ENCODE measurements around the gene UFSP1.
"Not testable (repeated sequence)": the region's sequence is repeated elsewhere in the genome, so short reads cannot be mapped to it uniquely, and the experiment has no call there.

Gene UFSP1

DNA sequence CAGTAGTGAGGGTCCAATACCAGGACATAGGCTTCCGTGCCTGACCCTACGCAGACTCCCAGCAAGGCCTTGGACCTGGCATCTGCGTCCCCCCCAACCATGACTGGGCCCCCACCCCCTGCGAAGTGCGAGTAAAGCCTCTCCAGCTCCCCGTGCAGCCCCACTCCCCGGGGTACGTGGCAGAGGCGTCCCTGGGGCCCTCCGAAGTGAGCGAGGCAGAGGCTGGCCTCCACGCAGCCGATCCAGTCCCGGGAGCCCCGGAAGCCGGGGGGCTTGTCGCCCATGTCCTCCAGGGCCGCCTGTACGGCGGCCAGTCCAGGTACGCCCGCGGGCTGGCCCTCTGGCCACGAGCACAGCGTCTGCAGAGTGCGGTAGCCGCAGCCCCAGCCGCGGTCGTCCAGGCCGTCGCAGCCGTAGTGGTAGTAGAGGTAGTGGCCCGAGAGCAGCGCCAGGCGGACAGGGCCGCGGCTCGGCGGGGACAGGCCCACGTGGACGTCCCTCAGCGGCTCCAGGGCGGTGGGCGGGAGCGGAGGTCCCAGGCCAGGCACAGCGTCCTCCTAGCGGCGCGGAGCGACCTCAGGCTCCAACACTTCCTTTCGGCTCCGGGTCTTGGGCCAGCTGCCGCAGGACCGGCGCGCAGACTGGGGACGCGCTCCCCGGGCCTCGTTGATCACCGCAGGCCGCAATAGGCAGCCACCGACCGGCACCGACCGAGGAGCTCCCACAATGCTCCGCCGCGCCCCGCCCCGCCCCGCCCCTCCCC lies at the start of gene UFSP1:
Gene UFSP1 (minus strand): TSS at position 728 of the 763 bp plus-strand sequence. CDS start 444 bp downstream, at position 284.
- FAIRE-seq, result no peak

DNA sequence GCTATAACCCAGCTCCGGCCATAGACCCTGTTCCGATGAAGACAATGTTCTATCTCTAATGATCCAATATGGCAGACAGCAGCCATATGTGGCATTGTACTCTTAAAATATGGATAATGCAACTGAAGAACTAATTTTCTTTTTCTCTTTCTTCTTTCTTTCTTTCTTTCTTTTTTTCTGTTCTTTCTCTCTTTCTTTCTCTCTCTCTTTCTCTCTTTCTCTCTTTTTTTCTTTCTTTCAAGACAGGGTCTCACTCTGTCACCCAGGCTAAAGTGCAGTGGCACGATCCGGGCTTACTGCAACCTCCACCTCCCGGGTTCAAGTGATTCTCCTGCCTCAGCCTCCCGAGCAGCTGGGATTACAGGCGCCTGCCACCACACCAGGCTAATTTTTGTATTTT lies 46.7 kb upstream of the UFSP1 start:
- not testable (repeated sequence) for FAIRE-seq

DNA sequence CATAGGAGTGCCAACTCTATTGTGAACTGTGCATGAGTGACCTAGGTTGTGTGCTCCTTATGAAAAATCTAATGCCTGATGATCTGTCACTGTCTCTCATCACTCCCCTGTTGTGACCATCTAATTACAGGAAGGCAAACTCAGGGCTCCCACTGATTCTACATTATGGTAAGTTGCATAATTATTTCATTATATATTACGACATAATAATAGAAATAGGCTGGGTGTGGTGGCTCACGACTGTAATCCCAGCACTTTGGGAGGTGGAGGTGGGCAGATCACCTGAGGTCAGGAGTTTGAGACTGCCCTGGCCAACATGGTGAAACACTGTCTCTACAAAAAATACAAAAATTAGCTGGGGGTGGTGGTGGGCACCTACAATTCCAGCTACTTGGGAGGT lies 45.9 kb upstream of the UFSP1 start:
- FAIRE-seq, result not testable (repeated sequence)

DNA sequence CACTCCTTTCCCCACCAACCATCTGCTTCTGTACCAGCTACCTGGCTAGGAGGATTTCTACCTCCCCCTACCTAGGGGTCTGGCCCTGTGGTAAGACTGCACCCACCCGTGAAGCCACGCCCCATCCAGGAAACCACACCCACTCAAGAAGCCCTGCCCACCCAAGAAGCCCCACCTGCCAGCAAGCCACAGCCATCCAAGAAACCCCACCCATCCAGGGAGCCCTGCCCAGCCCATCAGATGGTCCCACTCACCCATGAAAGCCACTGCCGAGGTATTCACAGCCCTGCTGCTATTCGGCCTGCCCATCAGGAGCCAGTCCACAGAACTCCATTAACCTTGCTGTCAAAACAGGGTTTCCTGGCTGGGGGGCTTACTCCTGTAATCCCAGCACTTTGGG lies 44.2 kb upstream of the UFSP1 start:
- no peak for FAIRE-seq

DNA sequence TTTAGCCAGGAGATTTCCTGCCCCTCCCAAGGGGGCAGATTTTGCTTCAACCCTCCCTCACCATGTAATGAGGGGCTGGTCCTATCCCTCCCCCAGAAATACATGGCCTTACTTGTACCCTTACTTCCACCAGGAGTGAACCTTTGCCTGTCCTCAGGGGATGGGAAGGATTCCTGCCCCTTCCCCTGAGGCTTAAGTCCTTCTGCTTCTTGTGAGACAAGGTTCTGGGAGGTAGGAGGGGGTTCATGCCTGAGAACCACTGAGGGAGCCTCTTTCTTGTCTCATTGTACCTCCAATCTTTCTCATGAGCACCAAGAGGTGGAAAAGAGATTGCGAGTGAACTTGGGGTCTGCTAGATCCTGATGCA lies 40.3 kb upstream of the UFSP1 start:
- FAIRE-seq, result no peak

DNA sequence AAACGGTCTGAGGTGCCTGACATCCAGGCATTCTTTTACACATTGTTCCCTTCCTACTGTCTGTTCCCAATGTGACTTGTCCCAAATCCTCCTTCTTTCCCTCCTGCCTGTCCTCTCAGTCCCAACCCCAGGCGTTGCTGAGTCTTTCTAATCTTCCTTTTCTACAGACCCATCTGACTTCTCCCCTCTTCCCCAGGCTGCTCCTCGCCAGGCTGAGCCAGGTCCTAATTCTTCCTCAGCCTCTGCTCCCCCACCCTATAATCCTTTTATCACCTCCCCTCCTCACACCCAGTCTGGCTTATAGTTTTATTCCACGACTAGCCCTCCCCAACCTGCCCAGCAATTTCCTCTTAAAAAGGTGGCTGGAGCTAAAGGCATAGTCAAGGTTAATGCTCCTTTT lies 34.1 kb upstream of the UFSP1 start:
- FAIRE-seq, result not testable (repeated sequence)

DNA sequence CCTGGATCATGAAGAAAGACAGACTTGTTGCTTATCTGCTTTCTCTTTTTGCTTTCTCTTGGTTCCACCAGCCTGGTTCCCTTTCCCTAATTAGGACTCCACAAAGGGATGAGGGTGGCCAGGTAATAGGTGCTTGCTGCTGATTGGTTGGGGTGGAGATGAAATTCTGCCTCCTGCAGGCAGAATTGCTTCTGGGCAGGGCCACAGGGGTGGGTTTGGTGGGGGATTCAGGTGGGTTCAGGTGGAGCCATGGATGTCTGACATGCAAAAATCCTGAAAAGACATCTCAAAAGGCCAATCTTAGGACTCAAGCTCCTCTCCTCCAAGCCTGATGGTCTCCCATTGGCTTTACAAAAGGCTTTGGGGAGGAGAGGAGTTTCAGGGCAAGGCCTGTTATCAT lies 31.5 kb upstream of the UFSP1 start:
- no peak for FAIRE-seq

DNA sequence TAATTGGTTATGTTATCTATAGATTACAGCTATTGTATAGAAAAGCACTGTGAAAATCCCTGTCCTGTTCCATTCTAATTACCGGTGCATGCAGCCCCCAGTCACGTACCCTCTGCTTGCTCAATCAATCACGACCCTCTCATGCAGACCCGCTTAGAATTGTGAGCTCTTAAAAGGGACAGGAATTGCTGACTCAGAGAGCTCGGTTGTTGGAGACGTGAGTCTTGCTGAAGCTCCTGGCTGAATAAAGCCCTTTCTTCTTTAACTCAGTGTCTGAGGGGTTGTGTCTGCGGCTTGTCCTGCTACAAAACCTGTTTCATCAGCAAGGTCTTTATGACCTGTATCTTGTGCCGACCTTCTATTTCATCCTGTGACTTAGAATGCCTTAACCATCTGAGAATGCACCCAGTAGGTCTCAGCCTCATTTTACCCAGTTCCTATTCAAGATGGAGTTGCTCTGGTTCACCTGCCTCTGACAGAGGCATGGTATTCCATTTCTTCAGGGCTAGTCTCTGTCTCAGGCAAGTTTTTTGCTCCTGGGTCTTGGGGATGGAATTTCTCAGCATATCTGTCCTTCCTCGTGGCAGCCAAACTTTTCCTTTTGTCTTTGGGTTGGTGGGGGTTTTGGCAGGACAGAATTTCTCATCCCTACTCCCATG lies 30.4 kb upstream of the UFSP1 start:
- FAIRE-seq, result not testable (repeated sequence)

DNA sequence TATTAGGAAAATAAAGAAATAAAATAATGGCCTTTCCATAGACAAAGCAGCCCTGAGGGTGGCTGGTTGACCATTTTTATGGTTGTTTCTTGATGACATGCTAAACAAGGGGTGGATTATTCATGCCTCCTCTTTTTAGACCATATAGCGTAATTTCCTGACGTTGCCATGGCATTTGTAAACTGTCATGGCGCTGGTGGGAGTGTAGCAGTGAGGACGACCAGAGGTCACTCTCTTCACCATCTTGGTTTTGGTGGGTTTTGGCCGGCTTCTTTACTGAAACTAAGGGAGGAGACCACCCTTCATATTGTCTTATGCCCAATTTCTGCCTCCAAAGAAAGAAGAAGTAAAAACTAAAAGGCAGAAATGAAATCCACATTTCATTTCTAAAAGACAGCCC lies 29.8 kb upstream of the UFSP1 start:
- FAIRE-seq, result not testable (repeated sequence)

DNA sequence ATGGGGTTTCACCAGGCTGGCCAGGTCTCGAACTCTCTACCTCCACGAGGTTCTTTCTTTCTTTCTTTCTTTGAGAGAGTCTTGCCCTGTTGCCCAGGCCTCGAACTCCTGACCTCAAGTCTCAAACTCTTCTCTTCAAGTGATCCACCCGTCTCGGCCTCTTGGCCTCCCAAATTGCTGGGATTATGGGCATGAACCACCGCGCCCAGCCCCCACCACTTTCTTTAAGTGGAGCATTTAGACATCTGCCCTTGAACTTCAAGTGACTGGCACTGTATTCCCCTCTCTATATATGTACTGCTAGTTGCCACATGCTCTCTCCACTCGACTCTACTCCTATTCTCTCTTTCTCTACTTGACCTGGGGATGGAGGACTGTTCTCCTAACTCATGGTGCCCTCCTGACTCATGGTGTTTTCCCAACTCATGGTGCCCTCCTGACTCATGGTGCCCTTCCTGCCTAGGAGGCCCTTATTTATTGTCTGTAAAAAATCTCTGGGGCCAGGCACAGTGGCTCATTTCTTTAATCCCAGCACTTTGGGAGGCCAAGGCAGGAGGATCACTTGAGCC lies 25.4 kb upstream of the UFSP1 start:
- FAIRE-seq, result no peak

DNA sequence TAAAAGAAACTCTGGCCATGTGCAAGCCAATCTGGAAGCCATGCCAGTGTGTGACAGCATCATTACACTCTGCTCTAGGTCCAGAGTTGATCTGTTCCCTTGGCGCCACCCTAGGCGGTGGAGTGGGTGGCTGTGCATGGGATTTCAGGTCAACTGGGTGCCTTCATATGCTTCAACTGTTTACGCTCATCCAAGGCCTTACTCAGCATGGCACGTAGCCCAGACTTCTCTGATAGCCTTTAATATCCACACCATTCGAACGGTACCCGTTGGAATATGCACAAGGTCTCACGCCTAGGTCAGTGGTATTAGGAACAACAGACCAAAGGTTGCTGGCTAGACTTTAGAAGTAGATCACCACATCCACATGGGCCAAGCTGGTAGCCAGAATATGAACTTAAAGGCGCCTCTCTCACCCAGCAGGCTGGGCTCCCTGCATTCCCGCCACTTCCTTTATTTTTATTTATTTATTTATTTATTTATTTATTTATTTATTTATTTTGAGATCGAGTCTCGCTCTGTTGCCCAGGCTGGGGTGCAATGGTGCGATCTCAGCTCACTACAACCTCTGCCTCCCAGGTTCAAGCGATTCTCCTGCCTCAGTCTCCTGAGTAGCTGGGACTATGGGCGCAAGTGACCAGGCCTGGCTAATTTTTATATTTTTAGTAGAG lies 24.8 kb upstream of the UFSP1 start:
- no peak for FAIRE-seq

DNA sequence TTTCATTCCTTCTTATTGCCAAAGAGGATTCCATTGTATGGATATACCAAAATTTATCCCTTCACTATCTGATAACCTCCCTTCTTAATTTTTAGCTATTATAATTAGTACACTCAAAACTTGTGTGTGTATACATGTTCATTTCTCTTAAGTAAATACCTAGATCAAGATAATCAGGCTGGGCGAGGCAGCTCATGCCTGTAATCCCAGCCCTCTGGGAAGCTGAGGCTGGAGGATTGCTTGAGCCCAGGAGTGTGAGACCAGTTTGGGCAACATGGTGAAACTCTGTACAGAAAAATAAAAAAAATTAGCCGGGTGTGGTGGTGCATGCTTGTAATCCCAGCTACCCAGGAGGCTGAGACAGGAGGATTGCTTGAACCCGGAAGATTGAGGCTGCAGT lies 22.0 kb upstream of the UFSP1 start:
- FAIRE-seq, result no peak

DNA sequence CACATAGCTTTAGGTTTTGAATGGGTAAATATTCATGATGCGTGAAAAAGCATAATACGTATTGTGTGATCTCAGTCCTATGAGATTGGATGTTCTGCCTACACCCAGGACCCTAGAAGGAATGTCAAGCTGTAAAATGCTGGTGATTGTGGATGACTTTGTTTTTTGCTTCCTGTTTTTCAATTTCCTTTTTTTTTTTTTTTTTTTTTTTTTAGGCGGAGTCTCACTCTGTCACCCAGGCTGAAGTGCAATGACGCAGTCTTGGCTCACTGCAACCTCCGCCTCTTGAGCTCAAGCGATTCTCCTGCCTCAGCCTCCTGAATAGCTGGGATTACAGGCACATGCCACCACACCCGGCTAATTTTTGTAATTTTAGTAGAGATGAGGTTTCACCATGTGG lies 20.9 kb upstream of the UFSP1 start:
- not testable (repeated sequence) for FAIRE-seq

DNA sequence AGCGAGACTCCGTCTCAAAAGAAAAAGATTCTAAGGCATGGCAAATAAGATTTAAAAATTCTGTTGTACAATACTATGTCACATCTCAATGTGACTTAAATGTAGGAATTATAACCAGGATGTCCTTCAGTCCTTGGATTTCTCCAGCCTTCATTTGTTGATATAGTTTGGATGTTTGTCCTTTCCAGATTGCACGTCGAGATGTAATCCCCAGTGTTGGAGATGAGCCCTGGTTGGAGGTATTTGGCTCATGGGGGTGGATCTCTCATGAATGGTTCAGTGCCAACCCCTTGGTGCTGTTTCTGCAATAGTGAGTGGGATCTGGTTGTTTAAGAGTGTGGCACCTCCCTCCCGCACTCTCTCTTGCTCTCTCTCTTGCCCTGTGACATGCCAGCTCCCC lies 19.0 kb upstream of the UFSP1 start:
- FAIRE-seq, result no peak

DNA sequence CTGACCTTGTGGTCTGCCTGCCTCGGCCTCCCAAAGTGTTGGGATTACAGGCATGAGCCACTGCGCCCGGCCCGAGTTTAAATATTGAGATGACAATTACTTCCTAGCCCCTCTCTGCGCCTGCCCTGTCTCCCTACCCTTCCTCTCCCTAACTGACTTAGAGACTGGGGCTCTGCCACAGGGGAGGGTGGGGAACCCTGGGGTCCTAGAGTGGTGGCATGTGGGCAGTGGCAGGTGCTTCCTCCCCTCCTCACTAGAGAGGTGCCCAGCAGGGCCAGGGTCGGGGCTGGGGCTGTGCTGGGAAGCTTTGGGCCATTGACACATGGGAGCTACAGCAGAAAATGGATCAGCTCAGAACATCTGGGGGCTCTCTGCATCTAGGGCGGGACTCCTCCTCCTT lies 13.1 kb upstream of the UFSP1 start:
- FAIRE-seq, result no peak

DNA sequence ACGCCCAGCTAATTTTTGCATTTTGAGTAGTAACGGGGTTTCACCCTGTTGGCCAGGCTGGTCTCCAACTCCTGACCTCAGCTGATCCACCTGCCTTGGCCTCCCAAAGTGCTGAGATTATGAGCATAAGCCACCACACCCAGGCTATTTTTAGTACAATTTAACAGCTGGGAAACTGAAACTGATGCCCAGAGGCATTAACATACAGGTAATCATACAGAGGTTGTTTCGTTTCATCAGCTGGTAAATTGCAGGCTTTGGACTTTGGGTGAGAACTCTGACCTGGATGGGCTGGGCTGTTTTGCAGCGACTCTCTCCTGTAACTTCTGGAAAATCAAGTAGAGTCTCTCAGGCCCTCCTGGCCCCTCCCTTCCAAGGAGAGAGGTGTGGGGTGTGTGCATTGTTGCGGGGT lies 12.4 kb upstream of the UFSP1 start:
- no peak for FAIRE-seq

DNA sequence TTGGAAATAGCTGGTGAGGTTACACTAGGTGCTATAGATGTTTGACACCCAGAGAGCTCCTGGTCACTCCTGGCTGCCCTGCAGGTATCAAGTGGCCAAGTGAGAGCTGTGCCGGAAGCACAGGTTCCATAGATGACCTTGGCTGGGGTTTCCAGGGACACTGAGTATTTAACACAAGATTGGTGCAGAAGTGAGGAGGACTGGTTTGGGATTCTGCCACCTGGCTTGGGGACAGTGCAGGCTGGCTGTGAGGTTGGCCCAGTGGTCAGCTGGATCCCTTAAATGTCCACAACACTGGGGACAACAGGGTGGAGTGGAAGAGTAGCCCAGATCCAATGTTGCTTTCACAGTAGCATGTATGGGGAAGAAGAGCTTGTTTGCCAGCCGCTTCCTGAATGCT lies 11.5 kb upstream of the UFSP1 start:
- no peak for FAIRE-seq

DNA sequence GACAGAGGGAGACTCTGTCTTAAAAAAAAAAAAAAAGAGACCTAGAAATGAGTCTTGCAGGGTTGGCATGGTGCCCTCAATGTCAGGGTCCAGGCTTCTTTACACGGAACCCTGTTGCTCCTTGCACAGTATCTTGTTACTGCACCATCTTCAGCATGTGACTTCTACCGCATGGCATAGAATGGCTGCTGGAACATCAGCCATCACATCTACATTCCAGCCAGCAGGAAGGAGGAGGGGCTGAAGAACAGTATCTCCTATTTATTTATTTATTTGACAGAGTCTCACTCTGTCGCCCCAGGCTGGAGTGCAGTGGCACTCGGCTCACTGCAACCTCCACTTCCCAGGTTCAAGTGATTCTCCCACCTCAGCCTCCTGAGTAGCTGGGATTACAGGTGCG lies 9.9 kb upstream of the UFSP1 start:
- FAIRE-seq, result no peak

DNA sequence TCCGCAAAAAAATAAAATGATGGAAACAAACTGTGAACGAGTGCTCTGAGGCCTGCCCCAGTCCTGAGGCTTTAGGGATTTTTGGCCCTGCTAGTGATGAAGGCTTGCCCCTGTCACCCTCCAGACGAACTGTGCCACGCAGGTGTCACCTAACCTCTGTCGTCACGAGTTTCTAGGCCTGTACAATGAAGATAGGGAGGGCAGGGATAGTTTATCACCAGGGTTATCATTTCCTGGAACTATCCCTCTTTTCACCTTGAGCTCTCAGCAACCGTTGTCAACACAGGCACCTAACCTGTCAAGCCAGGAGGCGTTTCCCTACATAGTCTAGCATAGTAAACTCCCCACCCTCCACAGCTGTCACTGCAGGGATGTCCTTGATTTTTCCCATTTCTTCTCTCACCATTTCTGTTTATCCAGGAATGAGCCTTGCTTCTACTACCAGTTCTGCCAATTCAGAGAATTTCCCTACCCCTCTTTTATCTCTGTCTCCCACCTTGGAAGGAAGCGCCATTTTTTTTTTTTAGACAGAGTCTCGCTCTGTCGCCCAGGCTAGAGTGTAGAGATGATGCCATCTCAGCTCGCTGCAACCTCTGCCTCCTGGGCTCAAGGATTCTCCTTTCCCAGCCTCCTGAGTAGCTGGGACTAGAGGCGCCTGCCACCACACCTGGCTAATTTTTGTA lies 8.4 kb upstream of the UFSP1 start:
- no peak for FAIRE-seq

DNA sequence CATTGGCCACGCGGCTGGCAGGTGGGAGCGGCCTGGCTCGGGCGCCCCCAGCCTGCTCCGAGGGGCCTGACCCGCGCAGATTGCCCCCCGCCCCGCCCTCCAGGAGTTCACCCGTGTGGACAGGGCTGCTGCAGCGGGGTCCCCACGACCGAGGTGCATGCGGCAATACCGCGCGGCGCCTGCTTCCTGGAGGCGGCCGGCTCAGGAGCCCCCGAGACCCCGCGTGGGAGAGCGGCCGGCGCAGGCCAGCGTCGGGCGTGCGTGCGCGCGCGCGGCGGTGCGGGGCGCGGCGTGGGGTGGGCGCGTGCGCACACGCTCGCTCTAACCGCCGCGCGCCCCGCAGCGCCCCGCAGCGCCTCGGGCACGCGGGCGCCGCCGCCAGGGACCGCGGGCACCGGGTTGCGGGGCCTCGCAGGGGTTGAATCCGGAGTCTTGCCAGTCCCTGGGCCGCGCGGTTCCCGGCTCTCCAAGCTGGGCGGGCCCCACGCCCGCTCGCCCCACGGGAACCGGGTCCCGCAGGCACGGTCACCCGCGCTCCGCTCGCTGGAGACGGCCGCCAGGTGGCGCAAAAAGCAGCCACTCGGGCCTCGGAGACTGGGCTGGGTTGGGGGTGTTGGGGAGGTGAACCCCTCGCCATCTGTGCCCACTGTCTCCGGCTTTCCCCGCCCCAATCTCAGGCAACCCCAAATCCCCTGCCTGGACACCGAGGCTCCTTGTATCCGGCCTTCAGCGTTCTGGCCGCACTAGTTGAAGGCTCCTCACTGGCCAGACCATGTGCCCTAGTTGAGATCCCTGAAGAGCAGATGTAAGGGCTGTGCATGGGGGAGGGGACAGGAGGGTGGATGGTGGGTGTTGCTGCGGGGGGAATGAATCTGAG lies 7.5 kb upstream of the UFSP1 start:
- no peak for FAIRE-seq

DNA sequence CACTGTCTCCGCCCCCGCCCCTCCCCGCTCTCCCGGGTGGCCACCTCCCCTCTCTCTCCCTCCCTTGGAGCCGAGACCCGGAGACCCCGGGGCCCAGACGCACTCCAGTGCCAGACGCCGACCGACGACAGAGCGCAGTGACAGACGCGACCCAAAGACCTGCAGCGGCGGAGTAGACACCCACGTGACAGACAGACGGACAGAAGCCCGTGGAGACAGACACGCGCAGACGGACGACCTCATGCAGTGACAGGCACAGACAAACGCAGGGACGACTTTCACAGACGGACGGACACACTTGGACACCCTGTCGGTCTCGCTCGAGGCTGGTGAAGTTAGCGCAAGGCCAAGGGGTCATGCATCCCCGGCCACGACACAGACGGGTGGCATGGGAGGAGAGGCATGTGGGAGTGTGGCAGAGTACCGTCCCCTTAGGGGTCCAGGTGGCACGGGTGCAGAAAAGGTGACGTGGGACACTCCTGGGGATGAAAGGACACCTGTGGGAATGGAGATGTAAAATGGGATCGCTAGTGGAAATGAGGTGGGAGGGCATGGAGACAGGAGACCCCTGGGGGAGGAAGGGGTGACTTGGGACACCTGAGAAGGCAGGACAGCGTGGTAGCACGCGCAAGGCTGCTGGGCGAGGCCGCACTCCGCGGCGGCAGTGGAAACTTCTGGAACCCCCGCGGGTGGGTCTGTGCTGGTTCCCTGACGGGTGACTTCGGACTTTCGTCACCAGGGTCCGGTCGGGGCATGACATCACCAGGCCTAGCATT lies 6.6 kb upstream of the UFSP1 start:
- no peak for FAIRE-seq

DNA sequence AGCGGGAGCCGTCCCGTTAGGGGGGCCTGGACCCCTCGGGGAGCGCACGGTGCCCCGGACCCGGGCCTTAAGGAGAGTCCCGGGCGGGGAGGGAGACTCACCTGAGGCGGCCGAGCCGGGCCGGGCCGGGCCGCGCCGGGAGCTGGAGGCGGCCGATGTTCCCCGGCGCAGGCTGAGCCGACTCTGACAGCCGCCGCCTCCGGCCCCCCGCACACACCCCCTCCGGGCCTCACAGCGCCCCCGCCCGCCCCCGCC lies 6.1 kb upstream of the UFSP1 start, which contains the start of gene ACHE:
Gene ACHE (minus strand): TSS at position 188 of the 255 bp plus-strand sequence. CDS start 1,656 bp downstream, outside the sequence.
- FAIRE-seq, result no peak
